HG03175 (cell line): ENCODE measurements around the gene NKX6-2.
"Not testable (repeated sequence)": the region's sequence is repeated elsewhere in the genome, so short reads cannot be mapped to it uniquely, and the experiment has no call there.

ENCODE experiments used
- ATAC-seq: cut with Tn5 transposase; IDR thresholded peaks from one replicate; pipeline ENCODE4 v1.9.1; 2021; ENCODE audit warnings: mild to moderate bottlenecking, moderate library complexity; ENCODE audit not compliant: unreplicated experiment

The NKX6-2 gene

GRCh38 chr10:132743196-132743924 lies 42.6 kb downstream of the NKX6-2 start:
- not testable (repeated sequence) for ATAC-seq

DNA sequence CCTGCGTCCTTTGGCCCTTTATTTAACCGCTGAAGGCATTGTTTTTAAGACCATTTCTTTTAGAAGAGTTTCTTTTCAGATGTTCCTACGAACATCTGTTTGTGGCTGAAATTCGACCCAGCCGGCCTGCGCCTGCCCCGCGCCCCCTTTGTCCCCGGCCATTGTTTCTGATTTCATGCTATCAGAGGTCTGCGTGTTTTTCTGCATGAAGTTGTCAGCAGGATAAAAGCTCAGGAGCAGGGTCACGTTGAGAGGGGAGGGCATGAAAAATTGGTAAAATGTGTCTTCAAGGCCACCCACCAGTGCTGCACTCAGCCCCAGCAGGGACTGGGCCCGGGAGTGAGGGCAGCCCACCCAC lies 43.1 kb downstream of the NKX6-2 start:
- no peak for ATAC-seq

DNA sequence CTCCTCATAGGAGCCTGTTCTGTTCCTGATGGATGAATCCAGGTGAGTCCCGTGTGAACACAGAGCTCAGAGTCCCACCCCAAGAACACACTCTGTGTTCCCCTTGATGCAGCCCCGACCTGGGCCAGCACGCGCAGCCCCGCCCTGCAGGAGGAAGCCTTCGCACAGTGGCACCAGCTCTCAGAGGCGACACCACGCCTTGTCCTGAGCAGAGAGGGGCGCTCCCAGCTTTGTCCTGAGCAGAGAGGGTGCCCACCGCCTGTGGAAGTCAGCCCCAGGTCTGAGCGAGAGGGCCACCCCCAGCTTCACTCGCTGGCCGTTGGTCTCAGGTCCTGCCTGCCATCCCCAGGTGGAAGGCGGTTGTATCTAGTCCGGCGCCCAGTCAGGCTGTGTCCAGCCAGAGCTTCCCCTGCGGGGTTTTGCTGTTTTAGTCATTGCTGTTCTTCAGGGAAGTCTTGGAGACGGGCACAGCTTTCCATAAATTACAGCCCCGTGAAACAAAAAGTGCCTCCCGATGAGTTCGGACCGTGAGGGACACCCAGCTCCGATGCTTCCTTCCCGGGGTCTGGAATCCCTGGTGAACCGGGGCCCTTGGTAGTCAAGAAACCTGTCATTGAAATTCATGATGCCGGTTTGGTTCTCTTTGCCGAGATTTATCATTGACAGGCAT lies 43.6 kb downstream of the NKX6-2 start:
- no peak for ATAC-seq

- no peak for ATAC-seq
These were observed 45.4 kb downstream of the NKX6-2 start for GRCh38 chr10:132740588-132740987.

DNA sequence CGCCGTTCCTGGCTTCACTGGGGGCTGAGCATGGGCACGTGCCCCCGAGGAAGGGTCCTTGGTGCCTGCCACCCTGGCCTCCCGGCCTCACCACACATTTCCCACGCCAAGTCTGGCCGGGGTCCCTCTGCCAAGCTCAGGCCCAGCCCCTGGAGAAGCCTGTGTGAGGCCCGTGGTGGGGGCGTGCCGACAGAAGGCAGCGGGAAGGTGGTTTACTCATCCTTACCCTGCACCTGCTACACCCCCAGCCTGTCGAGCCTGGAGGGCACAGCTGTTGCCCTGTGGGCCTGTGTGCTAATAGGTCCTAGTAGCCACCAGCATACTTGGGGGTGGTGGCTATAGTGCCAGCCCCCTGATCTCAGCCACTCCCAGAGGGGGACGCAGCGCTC lies 46.7 kb downstream of the NKX6-2 start:
- ATAC-seq: no peak

- ATAC-seq: no peak
These were observed 47.3 kb downstream of the NKX6-2 start for GRCh38 chr10:132738454-132739224.

DNA sequence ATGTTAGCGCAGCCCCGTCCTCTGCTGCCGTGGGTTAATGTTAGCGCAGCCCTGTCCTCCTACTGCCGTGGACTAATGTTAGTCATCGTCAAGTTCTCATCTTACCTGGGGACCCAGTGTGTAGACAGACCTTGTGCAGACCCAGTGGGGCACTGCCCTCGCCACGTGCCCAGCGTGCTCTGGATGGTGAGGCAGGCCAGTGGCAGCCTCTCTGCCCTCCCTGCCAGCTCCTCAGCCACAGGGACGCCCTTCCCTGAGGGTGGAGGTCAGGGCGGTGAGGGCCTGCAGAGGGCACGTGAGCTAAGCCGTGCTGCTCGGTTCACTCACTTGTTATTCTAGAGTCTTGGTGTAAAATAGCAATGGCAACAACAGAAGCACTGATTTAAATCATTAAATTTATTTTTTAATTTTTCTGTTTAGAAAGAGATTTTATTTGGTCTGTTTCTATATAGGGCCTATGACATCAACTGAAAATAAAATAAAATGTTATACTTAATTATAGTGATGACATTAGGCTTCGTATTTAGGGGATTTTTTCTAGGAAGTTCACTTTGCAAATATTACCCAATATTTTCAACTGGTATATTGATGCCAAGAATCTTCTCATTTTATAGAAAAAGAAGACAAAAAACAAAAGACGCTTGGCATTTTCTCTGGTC lies 48.4 kb downstream of the NKX6-2 start:
- ATAC-seq: no peak

DNA sequence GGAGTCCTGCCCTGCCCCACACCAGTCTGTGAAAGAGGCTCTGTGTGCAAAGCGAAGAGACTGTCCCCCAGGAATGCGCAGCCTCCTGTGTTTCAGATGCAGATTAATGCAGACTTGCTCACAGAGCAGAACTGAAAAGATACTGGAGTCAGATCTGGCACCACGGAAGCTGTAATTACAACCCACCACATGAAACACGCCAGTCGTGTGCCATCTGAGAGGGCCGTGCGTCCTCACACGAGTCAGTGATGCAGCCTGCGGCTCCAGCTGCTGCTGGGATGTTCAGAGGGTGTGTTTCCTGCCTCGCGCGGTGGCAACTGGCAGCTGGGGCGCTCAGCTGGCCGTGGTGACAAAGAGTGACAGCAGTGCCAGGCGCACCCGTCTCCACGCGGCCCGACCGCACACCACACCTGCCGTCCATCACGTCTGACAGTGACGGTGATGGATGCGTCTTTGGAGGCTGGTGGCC lies 50.0 kb downstream of the NKX6-2 start:
- ATAC-seq: no peak

DNA sequence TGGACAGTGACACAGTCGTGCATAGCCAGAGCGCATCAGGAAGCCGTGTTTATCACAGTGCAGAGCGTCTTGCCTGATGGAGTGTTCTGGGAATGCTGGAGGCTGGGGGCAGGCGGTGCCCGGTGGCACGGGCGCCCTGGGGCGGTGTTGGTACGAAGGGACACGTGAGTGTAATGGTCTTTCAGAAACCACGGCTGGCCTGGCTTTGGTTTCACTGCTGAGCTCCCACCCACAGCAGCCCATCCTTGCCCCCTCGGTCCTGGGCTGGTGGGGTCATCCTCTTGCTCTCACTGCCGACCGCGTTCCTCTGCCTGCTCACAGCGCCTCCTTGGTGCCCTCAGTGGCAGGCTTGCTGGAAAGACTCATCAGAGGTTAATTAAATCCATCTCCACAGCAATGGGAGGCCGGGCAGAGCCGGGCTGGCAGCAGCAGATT lies 50.6 kb downstream of the NKX6-2 start:
- ATAC-seq: no peak

- no peak for ATAC-seq
These were observed 52.0 kb downstream of the NKX6-2 start for GRCh38 chr10:132733926-132734325.
